DOHH2 (cell line): ENCODE data around the gene ZMIZ2.
"Not testable (repeated sequence)": the region's sequence is repeated elsewhere in the genome, so short reads cannot be mapped to it uniquely, and the experiment has no call there.

ENCODE experiments used
- H3F3A ChIP-seq: fragments of 200-600 bp; sonication (generic), shearing (Covaris generic); 2 replicates; pipeline ENCODE4 v1.6.0; 2016; ENCODE audit warnings: antibody characterized with exemption, mild to moderate bottlenecking; ENCODE audit not compliant: control insufficient read depth, insufficient read depth
- H3K27ac ChIP-seq: fragments of 200-600 bp; sonication (generic); 2 replicates; pipeline ENCODE4 v1.5.1; 2014; ENCODE audit warnings: low read depth, mild to moderate bottlenecking, low read length, moderate library complexity
- H3K27me3 ChIP-seq: fragments of 200-600 bp; sonication (generic); 2 replicates; pipeline ENCODE4 v1.6.1; 2014; ENCODE audit warnings: mild to moderate bottlenecking, low read length, mixed read lengths; ENCODE audit not compliant: control insufficient read depth
- H3K36me3 ChIP-seq: fragments of 200-600 bp; sonication (generic); 2 replicates; pipeline ENCODE4 v1.6.1; 2014; ENCODE audit warnings: mild to moderate bottlenecking, low read length, moderate library complexity, mixed read lengths; ENCODE audit not compliant: control insufficient read depth
- H3K4me1 ChIP-seq: fragments of 200-600 bp; sonication (generic); 2 replicates; pipeline ENCODE4 v1.6.1; 2014; ENCODE audit warnings: mild to moderate bottlenecking, low read length, mixed read lengths; ENCODE audit not compliant: control insufficient read depth
- H3K4me2 ChIP-seq: fragments of 200-600 bp; sonication (generic); 2 replicates; pipeline ENCODE4 v1.6.0; 2014; ENCODE audit warnings: mild to moderate bottlenecking, low read length, moderate library complexity
- H3K4me3 ChIP-seq: fragments of 200-600 bp; sonication (generic); 2 replicates; pipeline ENCODE4 v1.5.1; 2014; ENCODE audit warnings: mild to moderate bottlenecking, low read length, mixed read lengths
- H3K79me2 ChIP-seq: fragments of 200-600 bp; sonication (generic); 2 replicates; pipeline ENCODE4 v1.6.1; 2014; ENCODE audit warnings: mild to moderate bottlenecking, low read length, mixed read lengths; ENCODE audit not compliant: control insufficient read depth
- H3K9me2 ChIP-seq: fragments of 200-600 bp; sonication (generic); replicated peaks from 2 replicates; pipeline ENCODE4 v1.6.1; 2014; ENCODE audit warnings: mild to moderate bottlenecking, low read length, mixed read lengths; ENCODE audit not compliant: control insufficient read depth
- H3K9me3 ChIP-seq: fragments of 200-600 bp; sonication (generic); 2 replicates; pipeline ENCODE4 v1.6.1; 2014; ENCODE audit warnings: antibody characterized with exemption, low read length, mixed read lengths; ENCODE audit not compliant: control insufficient read depth, insufficient read depth
- H4K20me1 ChIP-seq: fragments of 200-600 bp; sonication (generic); 2 replicates; pipeline ENCODE4 v1.6.0; 2014; ENCODE audit warnings: low read depth, mild to moderate bottlenecking, antibody characterized with exemption, low read length, moderate library complexity; ENCODE audit not compliant: control insufficient read depth, insufficient read depth
- CTCF ChIP-seq: fragments of 200-600 bp; sonication (generic); IDR thresholded peaks from one replicate; pipeline ENCODE4 v1.5.1; 2014; ENCODE audit warnings: antibody characterized with exemption, mild to moderate bottlenecking, low read depth, low read length; ENCODE audit not compliant: poor library complexity, severe bottlenecking
- EZH2phosphoT487 ChIP-seq: fragments of 200-600 bp; sonication (generic); IDR thresholded peaks from 2 replicates; pipeline ENCODE4 v1.6.1; 2017; ENCODE audit warnings: borderline replicate concordance, mild to moderate bottlenecking, antibody characterized with exemption, low read length, moderate library complexity, mixed read lengths

The ZMIZ2 gene

GRCh38 chr7:44729949-44730590 lies 18.6 kb upstream of the ZMIZ2 start:
- Histone ChIP-seq H3K4me1 (peaks cover 11% of the 10 kb centered on the region), H3K4me2 (no peak overlapping the region), H3K27ac (no peak overlapping the region), H3K4me3 (no peak overlapping the region), H3K36me3 (no peaks in the 10 kb centered on the region), H3F3A (no peaks in the 10 kb centered on the region), H3K27me3 (peaks cover 5% of the 10 kb centered on the region; the same call in 1 of the 2 replicates), H3K9me3 (no peaks in the 10 kb centered on the region), H3K79me2 (no peaks in the 10 kb centered on the region), H4K20me1 (no peaks in the 10 kb centered on the region), H3K9me2 (no peaks in the 10 kb centered on the region)
- TF ChIP-seq EZH2phosphoT487 (no peak), CTCF (no peak)

GRCh38 chr7:44732971-44733370 lies 15.7 kb upstream of the ZMIZ2 start:
- not testable (repeated sequence) for H3F3A ChIP-seq, H3K4me3 ChIP-seq, H3K9me3 ChIP-seq, H4K20me1 ChIP-seq, H3K79me2 ChIP-seq, H3K27ac ChIP-seq, H3K36me3 ChIP-seq, H3K4me2 ChIP-seq, H3K4me1 ChIP-seq, H3K9me2 ChIP-seq
- H3K27me3 ChIP-seq: peaks cover 12% of the 10 kb centered on the region

- H3K36me3 ChIP-seq: no peaks in the 10 kb centered on the region
- H3F3A ChIP-seq: no peaks in the 10 kb centered on the region
- H3K9me2 ChIP-seq: no peaks in the 10 kb centered on the region
- no peaks in the 10 kb centered on the region for H3K79me2 ChIP-seq
- TF ChIP-seq EZH2phosphoT487 (no peak), CTCF (no peak)
- no peaks in the 10 kb centered on the region for H4K20me1 ChIP-seq
- no peak overlapping the region for H3K27ac ChIP-seq
- H3K27me3 ChIP-seq: peaks cover 12% of the 10 kb centered on the region
- no peak overlapping the region for H3K4me2 ChIP-seq
- H3K4me3 ChIP-seq: no peak overlapping the region
- H3K4me1 ChIP-seq: peaks cover 9% of the 10 kb centered on the region
- H3K9me3 ChIP-seq: no peaks in the 10 kb centered on the region
Measured at GRCh38 chr7:44733708-44734481, 14.8 kb upstream of the ZMIZ2 start.
